Epithelial cell of esophagus (primary cell): ENCODE data around the gene LCN15.

Experiments
- DNase-seq: peaks from one replicate; pipeline ENCODE4 v3.0.0; 2010; ENCODE audit warnings: low read depth
- H3K4me3 ChIP-seq: 2 replicates; pipeline ENCODE4 v1.5.1; 2011; ENCODE audit warnings: mild to moderate bottlenecking, low read length, control low read depth
- CTCF ChIP-seq: IDR thresholded peaks from 2 replicates; pipeline ENCODE4 v1.5.1; 2011; ENCODE audit warnings: low read depth, mild to moderate bottlenecking, low read length, control low read depth, inconsistent platforms; ENCODE audit not compliant: insufficient read depth; ENCODE audit errors: missing control alignments

Gene LCN15

GRCh38 chr9:136764301-136764891 lies at the start of gene LCN15:
Gene LCN15, minus strand, starts transcription at chr9:136764518. Its CDS starts 30 bp downstream, at chr9:136764488.
- no peak for DNase-seq
- no peak within 1 kb of the TSS for H3K4me3 ChIP-seq
- no peak for TF ChIP-seq CTCF

- DNase-seq, result peak; percentile 47
Measured at GRCh38 chr9:136808806-136809158, 44.5 kb upstream of the LCN15 start.

GRCh38 chr9:136808075-136808805 lies 43.9 kb upstream of the LCN15 start:
- TF ChIP-seq CTCF, result no peak
- peak overlapping the region; percentile 71 for H3K4me3 ChIP-seq
- DNase-seq, result no peak

More at GRCh38 chr9:136808806-136809158, 44.5 kb upstream of the LCN15 start:
- peak overlapping the region; percentile 71 for H3K4me3 ChIP-seq
- TF ChIP-seq CTCF, result no peak

- no peak for TF ChIP-seq CTCF
- H3K4me3 ChIP-seq, result peak within 1 kb of the TSS; percentile 71
- peak; percentile 71 for DNase-seq
Measured at GRCh38 chr9:136807281-136808074, 43.2 kb upstream of the LCN15 start, which contains the start of gene RABL6. Gene RABL6, plus strand, starts transcription at chr9:136807948. Its CDS starts 249 bp downstream, at chr9:136808197.

- no peak for DNase-seq
- H3K4me3 ChIP-seq, result peak overlapping the region; percentile 71
- no peak for TF ChIP-seq CTCF
Measured at GRCh38 chr9:136806631-136807201, 42.4 kb upstream of the LCN15 start.

GRCh38 chr9:136806067-136806466 lies 41.7 kb upstream of the LCN15 start:
- H3K4me3 ChIP-seq, result no peak overlapping the region
- no peak for DNase-seq
- TF ChIP-seq CTCF, result no peak
